HG02852 (cell line): ENCODE data around the gene LGSN.
"Not testable (repeated sequence)": the region's sequence is repeated elsewhere in the genome, so short reads cannot be mapped to it uniquely, and the experiment has no call there.

ENCODE experiments used
- ATAC-seq: cut with Tn5 transposase; IDR thresholded peaks from one replicate; pipeline ENCODE4 v1.9.1; 2021; ENCODE audit warnings: mild to moderate bottlenecking, moderate library complexity; ENCODE audit not compliant: unreplicated experiment

LGSN gene

GRCh38 chr6:63246581-63246980 is 73.2 kb downstream of the LGSN start:
- ATAC-seq, result no peak

GRCh38 chr6:63245909-63246308 is 73.9 kb downstream of the LGSN start:
- peak; percentile 78 for ATAC-seq

DNA sequence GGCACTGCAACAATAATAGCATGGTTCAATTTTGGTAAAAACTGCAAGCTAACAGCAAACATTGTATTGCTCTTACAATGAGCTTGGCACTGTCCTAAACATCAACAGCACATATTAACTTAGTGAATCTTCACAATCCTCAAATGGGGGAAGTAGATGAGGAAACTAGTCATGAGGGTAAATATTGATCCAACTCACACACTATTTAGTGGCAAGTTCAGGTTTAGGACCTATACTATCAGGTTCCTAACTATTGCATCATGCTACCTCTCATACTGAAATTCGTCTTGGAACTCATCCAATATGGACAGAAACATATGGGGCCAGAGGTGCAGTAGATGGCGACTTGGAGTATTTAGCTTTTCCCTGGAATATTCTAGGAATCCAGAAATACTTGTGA is 74.4 kb downstream of the LGSN start:
- ATAC-seq, result no peak

- ATAC-seq, result peak; percentile 68
Measured at GRCh38 chr6:63236398-63236817, 83.4 kb downstream of the LGSN start.

DNA sequence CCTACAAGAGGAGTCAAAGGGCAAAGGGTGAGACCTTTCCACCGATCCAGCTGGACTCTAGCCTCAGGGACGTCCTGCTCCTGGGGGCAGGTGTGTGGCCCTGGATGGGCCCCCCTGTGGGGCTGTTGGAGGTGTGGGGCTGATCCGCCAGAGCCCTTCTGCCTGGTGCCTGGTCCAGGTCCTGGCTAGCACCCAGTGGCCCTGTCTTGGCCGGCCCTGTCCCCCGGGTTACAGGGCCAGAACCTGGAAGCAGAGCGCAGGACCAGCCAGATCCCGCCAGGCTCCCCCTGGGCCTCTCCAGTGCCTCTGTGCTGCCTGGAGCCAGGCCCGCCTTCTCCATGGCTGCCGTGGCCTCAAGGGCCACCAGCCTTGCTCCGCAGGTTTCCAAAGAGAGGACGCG is 89.3 kb downstream of the LGSN start:
- ATAC-seq, result not testable (repeated sequence)

DNA sequence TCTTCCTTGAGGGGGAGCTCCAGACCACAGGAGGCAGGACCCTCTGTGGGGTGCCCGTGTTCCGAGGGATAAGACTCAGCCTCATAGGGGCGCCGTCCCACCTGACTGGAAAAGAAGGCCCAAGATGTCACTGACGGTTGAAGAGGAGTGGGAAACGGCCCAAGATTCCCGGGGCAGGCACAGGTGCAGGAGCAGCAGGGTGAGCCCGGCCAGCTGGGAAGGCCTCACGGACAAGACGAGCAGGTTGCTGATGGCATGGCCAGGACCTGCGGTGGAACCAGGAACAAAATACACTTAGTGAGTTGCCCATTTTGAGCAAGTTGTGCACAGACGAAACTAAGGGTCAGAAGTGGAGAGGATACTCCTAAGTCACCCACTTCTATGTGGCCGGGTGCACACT is 89.8 kb downstream of the LGSN start:
- ATAC-seq, result not testable (repeated sequence)

DNA sequence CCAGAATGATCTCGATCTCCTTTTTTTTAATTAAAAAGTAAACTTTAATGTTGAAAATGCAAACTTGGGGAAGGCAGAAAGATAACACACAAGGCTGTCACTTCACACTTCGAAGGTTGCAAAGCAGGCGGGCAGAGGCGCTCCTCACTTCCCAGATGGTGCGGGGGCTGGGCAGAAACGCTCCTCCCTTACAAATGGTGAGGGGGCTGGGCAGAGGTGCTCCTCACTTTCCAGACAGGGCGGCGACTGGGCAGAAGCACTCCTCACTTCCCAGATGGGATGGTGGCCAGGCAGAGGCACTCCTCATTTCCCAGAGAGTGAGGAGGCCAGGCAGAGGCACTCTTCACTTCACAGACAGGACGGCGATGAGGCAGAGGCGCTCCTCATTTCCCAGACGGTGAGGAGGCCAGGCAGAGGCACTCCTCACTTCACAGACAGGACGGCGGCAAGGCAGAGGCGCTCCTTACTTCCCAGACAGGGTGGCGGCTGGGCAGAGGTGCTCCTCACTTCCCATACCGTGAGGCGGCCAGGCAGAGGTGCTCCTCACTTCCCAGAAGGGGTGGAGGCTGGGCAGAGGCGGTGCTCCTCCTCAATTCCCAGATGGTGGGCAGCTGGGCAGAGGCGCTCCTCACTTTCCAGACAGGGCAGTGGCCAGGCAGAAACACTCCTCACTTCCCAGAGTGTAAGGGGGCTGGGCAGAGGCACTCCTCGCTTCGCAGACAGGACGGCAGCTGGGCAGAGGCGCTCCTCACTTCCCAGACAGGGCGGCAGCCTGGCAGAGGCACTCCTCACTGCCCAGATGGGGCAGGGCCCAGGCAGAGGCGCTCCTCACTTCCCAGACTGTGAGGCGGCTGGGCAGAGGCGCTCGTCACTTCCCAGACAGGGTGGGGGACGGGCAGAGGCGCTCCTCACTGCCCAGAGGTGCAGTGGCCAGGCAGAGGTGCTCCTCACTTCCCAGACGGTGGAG is 91.6 kb downstream of the LGSN start:
- not testable (repeated sequence) for ATAC-seq

GRCh38 chr6:63225987-63226386 is 93.8 kb downstream of the LGSN start:
- ATAC-seq, result not testable (repeated sequence)
